ENCODE measurements around the gene KCTD8.

DNA sequence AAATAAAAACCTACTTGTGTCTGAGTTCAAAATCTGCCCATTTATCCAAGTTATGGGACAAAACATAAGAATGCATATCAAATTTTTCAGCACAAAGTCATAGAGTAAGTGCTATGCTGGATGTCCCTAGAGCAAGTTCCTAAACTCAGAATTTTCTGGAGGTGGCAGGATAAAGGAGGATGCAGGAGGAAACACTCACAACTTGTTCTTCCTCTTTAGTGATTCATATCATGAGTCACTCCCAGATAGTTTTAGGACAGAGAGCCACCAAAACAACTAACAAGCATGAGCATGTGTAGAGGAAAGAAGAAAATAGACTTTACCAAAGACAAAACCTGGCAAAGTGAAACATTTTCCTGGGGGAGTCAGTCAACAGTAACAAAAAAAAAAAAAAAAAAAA lies 302.7 kb downstream of the KCTD8 start:
- TF ChIP-seq, protein P1, sequence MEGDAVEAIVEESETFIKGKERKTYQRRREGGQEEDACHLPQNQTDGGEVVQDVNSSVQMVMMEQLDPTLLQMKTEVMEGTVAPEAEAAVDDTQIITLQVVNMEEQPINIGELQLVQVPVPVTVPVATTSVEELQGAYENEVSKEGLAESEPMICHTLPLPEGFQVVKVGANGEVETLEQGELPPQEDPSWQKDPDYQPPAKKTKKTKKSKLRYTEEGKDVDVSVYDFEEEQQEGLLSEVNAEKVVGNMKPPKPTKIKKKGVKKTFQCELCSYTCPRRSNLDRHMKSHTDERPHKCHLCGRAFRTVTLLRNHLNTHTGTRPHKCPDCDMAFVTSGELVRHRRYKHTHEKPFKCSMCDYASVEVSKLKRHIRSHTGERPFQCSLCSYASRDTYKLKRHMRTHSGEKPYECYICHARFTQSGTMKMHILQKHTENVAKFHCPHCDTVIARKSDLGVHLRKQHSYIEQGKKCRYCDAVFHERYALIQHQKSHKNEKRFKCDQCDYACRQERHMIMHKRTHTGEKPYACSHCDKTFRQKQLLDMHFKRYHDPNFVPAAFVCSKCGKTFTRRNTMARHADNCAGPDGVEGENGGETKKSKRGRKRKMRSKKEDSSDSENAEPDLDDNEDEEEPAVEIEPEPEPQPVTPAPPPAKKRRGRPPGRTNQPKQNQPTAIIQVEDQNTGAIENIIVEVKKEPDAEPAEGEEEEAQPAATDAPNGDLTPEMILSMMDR (IDR thresholded peaks at IDR 0.05; ENCODE audit: insufficient read depth, low read depth, low read length), result no peak
- TF ChIP-seq EZH2 (IDR thresholded peaks at IDR 0.05; ENCODE audit: insufficient read depth, low read length), result no peak
